Stomach (tissue), 9 donors: ENCODE results near the gene ARTN. TPM values are rescaled to one million over a fixed set of nuclear protein-coding genes. Genes with fewer than 3 reads are reported as not detected.
A peak's percentile ranks its signal among the peaks of the same experiment; 100 is the strongest.

Experiments used
- DNase-seq, 2 donors: peaks; one replicate each; pipeline versions ENCODE4 v3.0.0 to v3.0.0-alpha.2; 2013 to 2019
- H3K27ac ChIP-seq, 5 donors: fragments of 200-600 bp in 4 of 5; sonication (generic) in 4 of 5; one replicate each; pipeline ENCODE4 v1.5.1; 2013 to 2019; ENCODE audit warnings: mild to moderate bottlenecking in 1 of 5, moderate library complexity in 1 of 5
- H3K27me3 ChIP-seq, 3 donors: fragments of 200-600 bp; sonication (generic); one replicate each; pipeline ENCODE4 v1.5.1; 2017 to 2019; ENCODE audit warnings: mixed run types in 1 of 3
- H3K36me3 ChIP-seq, 4 donors: fragments of 200-600 bp; sonication (generic); 1 replicate in 3 of 4; 2 replicates in 1 of 4; pipeline ENCODE4 v1.5.1; 2016 to 2019
- H3K4me1 ChIP-seq, 4 donors: fragments of 200-600 bp; sonication (generic); one replicate each; pipeline ENCODE4 v1.5.1; 2016 to 2019
- H3K4me3 ChIP-seq, 4 donors: fragments of 200-600 bp; sonication (generic) in 3 of 4; one replicate each; pipeline ENCODE4 v1.5.1; 2016 to 2019; ENCODE audit warnings: mild to moderate bottlenecking in 1 of 4
- H3K9me3 ChIP-seq, 4 donors: fragments of 200-600 bp; sonication (generic); one replicate each; pipeline ENCODE4 v1.5.1; 2016 to 2019
- EP300 ChIP-seq: sonication (generic); formaldehyde crosslinking; IDR thresholded peaks from one replicate; pipeline ENCODE4 v1.6.1; 2017; ENCODE audit warnings: antibody characterized with exemption
- POLR2A ChIP-seq, 4 donors: fragments of 450-650 bp; IDR thresholded peaks; one replicate each; pipeline ENCODE4 v1.6.1; 2016; ENCODE audit warnings: antibody characterized with exemption in 4 of 4, control low read depth in 2 of 4, mild to moderate bottlenecking in 1 of 4, moderate library complexity in 1 of 4
- POLR2AphosphoS5 ChIP-seq, 3 donors: sonication (generic); formaldehyde crosslinking; IDR thresholded peaks; one replicate each; pipeline ENCODE4 v1.6.1; 2016; ENCODE audit warnings: antibody characterized with exemption in 3 of 3
- WGBS, 5 donors: extraction: QIAGEN DNeasy Blood & Tissue Kit in 3 of 5; methylation state at CpG; one replicate each; pipeline versions ENCODE4 v1.1.5 to v1.1.7; 2013 to 2018; 5-methylcytosine and 5-hydroxymethylcytosine counted together
- intact Hi-C: fragments of 100-400 bp; cut with DNase I; formaldehyde crosslinking; loops from one replicate; pipeline ENCODE4 v1.15.1; 2023; ENCODE audit warnings: low total_unique reads
- polyA plus RNA-seq, 3 donors: library from polyadenylated mRNA; stranded (reverse); fragments of 200-250 nt; gene quantifications; one replicate each; pipeline ENCODE4 v1.2.3, GENCODE V29; 2013
- total RNA-seq, 5 donors: library from RNA; depleted of rRNA; stranded (reverse); fragments of >200 nt; gene quantifications; one replicate each; pipeline versions ENCODE4 v1.1.0 to v1.2.3, GENCODE V29; 2014 to 2016
- TF ChIP-seq, protein P1 (sequence below), 7 experiments: fragments of 450-650 bp in 4 of 7; fragments of 200-600 bp in 3 of 7; sonication (generic) in 3 of 7; IDR thresholded peaks; one replicate each; pipeline ENCODE4 v1.5.1; 2016 to 2019; ENCODE audit warnings: antibody characterized with exemption in 7 of 7, control low read depth in 2 of 7, mild to moderate bottlenecking in 1 of 7
- donor health status: healthy with polysubstance abuse.
- donor health status: Bipolar disorder and iron deficiency.
- donor health status: healthy.

The ARTN gene
- total and polyA plus RNA-seq, 8 donors, result 0.44 to 4.8 (median 2.6) TPM; not detected in 4

DNA sequence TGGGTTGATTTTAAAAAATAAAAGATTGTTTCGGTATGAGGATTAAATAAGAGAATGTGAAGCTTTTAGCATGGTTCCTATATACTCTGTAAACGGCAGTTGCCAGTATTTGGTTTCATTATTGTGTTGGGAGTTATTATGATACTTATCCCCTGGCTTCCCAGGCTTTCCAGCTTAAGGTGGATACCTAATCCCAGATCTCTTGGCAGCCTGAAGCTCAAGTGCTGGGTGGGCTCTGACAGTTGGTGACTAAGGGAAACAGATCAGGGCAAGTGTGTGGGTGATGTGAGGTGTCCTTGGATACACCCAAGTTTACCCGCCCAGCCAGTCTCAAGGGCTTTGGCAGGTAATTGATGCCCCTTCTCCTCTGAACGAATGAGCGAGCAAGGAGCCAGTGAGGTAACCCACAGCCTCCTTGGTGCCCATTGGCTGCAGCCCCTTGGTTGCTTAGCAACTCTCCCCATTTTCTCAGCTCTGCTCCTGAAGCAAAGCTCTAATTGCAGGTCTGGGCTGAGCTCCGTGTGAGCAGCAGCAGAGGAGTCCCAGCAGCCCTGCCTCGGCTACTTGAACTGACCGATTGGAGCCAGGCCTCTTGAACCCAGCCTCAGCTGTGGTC, 19.2 kb downstream of the ARTN start:
- H3K27ac ChIP-seq, result peak overlapping the region in 1 of 5 donors; percentile 18
- DNase-seq, result peak in 1 of 2 donors; percentile 66
- H3K4me1 ChIP-seq, result peaks cover 11 to 42% (median 17%) of the 10 kb centered on the region in 4 donors
- peaks cover 9 to 44% (median 39%) of the 10 kb centered on the region in 4 donors for H3K36me3 ChIP-seq
- TF ChIP-seq EP300, result no peak
- no peak for TF ChIP-seq POLR2AphosphoS5 (IDR thresholded peaks at IDR 0.05)
- no peak for TF ChIP-seq POLR2A (IDR thresholded peaks at IDR 0.05)
- TF ChIP-seq, protein P1, sequence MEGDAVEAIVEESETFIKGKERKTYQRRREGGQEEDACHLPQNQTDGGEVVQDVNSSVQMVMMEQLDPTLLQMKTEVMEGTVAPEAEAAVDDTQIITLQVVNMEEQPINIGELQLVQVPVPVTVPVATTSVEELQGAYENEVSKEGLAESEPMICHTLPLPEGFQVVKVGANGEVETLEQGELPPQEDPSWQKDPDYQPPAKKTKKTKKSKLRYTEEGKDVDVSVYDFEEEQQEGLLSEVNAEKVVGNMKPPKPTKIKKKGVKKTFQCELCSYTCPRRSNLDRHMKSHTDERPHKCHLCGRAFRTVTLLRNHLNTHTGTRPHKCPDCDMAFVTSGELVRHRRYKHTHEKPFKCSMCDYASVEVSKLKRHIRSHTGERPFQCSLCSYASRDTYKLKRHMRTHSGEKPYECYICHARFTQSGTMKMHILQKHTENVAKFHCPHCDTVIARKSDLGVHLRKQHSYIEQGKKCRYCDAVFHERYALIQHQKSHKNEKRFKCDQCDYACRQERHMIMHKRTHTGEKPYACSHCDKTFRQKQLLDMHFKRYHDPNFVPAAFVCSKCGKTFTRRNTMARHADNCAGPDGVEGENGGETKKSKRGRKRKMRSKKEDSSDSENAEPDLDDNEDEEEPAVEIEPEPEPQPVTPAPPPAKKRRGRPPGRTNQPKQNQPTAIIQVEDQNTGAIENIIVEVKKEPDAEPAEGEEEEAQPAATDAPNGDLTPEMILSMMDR (IDR thresholded peaks at IDR 0.05), result no peak
- H3K27me3 ChIP-seq, result no peaks in the 10 kb centered on the region
- H3K4me3 ChIP-seq, result no peak overlapping the region
- 68 to 81% (median 74%) methylated on average over 8 of the region's 8 CpGs for WGBS, 5 donors
- intact Hi-C loops, result no loop called here
- H3K9me3 ChIP-seq, result no peaks in the 10 kb centered on the region

DNA sequence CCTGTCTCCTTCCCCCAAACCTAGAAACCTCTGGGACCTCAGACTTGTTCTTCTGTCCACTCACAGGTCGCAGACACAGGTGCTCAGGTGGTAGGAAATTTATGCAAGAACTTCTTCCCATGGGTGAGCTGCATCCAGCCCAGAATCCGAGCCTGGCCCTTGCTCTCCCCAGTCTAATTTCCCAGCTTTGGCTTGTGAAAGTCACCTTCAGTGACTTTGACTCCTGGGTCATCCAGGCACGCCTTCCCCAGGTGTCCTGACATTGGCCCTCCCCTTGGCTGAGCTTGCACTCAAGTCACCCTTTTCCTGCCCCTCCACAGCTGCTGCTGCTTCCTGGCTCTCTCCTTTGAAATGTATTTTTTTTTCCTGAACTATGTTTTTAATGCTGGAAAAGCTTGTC, 19.8 kb downstream of the ARTN start:
- H3K4me3 ChIP-seq, result no peak overlapping the region
- intact Hi-C loops, result no loop called here

DNA sequence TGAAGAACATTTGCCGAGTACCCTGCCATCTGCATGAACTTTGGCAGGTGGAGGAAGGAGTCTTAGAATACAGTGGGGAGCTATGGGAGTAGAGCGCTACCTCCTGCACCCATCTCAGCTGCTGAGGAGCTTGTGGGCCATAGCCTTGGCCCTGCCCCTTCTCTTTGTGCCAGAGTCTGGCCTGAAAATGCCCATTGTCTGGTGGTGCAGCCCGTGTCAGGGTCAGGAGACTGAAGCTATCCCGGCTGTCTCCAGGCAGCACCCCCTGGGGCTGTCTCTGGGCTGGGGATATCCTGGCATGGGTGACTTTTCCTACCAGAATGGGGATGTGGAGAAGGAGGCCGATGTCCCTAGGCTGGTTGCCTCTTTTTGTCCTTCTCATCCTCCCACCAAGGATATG, 20.4 kb downstream of the ARTN start:
- WGBS, 5 donors, result 94 to 97% (median 95%) methylated on average over 3 to 5 of the region's 5 CpGs
- TF ChIP-seq POLR2A (IDR thresholded peaks at IDR 0.05) (no peak), POLR2AphosphoS5 (IDR thresholded peaks at IDR 0.05) (no peak)
- Histone ChIP-seq H3K36me3 (peaks cover 17 to 56% (median 51%) of the 10 kb centered on the region in 4 donors), H3K27ac (no peak overlapping the region), H3K4me3 (no peak overlapping the region), H3K4me1 (peaks cover 0 to 30% (median 5%) of the 10 kb centered on the region in 4 donors), H3K9me3 (no peaks in the 10 kb centered on the region), H3K27me3 (no peaks in the 10 kb centered on the region)
- intact Hi-C loops, result no loop called here
- no peak for DNase-seq

More for the DNA sequence above, 19.8 kb downstream of the ARTN start:
- TF ChIP-seq, protein P1 (IDR thresholded peaks at IDR 0.05), result no peak
- TF ChIP-seq POLR2AphosphoS5 (IDR thresholded peaks at IDR 0.05), result no peak
- TF ChIP-seq POLR2A (IDR thresholded peaks at IDR 0.05), result no peak
- no peak for TF ChIP-seq EP300
- peak overlapping the region in 1 of 5 donors; percentile 18 for H3K27ac ChIP-seq
- no peak for DNase-seq
- H3K36me3 ChIP-seq, result peaks cover 13 to 49% (median 44%) of the 10 kb centered on the region in 4 donors
- H3K9me3 ChIP-seq, result no peaks in the 10 kb centered on the region
- WGBS, 5 donors, result 71 to 85% (median 77%) methylated on average over 3 of the region's 3 CpGs
- H3K27me3 ChIP-seq, result no peaks in the 10 kb centered on the region
- H3K4me1 ChIP-seq, result peaks cover 6 to 37% (median 12%) of the 10 kb centered on the region in 4 donors

DNA sequence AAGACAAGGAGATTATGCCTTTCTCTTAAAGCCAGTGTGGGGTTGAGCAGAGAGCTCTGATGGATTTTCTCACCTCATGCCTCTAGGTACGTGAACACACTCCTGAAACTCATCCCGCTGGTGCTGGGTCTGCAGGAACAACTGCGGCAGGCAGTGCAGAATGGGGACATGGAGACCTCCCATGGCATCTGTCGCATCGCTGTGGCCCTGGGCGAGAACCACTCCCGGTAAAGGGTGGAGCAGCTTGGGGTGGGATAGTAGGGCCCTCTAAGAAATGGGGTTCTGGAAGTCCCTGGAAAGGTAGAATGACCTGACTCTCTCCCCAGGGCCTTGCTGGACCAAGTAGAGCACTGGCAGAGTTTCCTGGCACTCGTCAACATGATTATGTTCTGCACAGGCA, 22.6 kb downstream of the ARTN start:
- H3K9me3 ChIP-seq, result no peaks in the 10 kb centered on the region
- no peaks in the 10 kb centered on the region for H3K27me3 ChIP-seq
- peaks cover 17 to 60% (median 53%) of the 10 kb centered on the region in 4 donors for H3K36me3 ChIP-seq
- DNase-seq, result no peak
- H3K27ac ChIP-seq, result no peak overlapping the region
- intact Hi-C loops, result no loop called here
- TF ChIP-seq EP300 (no peak), POLR2AphosphoS5 (IDR thresholded peaks at IDR 0.05) (no peak), POLR2A (IDR thresholded peaks at IDR 0.05) (no peak)
- TF ChIP-seq, protein P1 (IDR thresholded peaks at IDR 0.05), result no peak
- WGBS, 5 donors, result 94 to 98% (median 97%) methylated on average over 7 to 8 of the region's 8 CpGs
- H3K4me1 ChIP-seq, result peaks cover 0 to 17% (median 0%) of the 10 kb centered on the region in 4 donors
- H3K4me3 ChIP-seq, result no peak overlapping the region
